Measurements from ENCODE around the gene CASTOR2.
"Not testable (repeated sequence)": the region's sequence is repeated elsewhere in the genome, so short reads cannot be mapped to it uniquely, and the experiment has no call there.

CASTOR2 gene

DNA sequence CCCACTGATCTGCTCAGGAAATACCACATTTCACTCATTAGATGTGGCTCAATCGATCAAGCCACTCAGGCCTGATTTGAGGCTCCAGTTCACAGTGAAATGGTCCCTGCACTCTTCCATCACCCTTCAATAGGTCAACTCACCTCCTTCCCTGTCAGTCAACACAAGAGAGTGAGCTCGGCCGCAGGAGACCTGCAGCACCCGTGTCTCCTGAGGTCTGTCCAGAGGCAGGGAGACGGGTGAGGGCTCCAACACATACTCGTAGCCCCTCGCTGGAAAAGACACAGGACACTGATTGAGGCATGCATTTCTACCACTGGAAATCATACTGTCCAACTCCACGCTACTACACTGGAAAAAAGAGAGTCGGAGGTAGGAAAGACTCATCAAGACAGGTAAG lies 102.0 kb downstream of the CASTOR2 start:
- Histone ChIP-seq H3K9me3 (ENCODE audit: control insufficient read depth, low read length) (no peaks in the 10 kb centered on the region), H3K27me3 (ENCODE audit: control insufficient read depth, insufficient read depth, low read length) (no peaks in the 10 kb centered on the region), H3K36me3 (ENCODE audit: control insufficient read depth, insufficient read depth, low read length) (peaks cover 7% of the 10 kb centered on the region), H3K9ac (ENCODE audit: low read length) (no peak overlapping the region), H3K4me1 (ENCODE audit: control insufficient read depth, insufficient read depth, low read length) (no peaks in the 10 kb centered on the region), H3K4me3 (ENCODE audit: low read length) (no peak overlapping the region)

DNA sequence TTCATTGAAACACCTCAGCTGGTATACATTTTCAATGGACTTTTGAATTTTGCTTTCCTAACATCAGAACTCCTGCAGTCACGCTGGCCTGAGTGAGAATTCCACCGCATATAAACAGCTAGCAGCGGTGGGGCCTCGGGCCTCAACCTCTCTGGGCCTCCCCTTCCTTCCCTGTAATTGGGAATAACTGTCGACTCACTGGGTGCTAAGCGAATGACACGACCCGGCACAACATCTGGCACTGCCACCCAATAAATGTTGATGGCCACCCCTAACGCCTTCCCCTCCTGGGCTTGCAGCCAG lies 108.4 kb downstream of the CASTOR2 start:
- H3K27me3 ChIP-seq (ENCODE audit: control insufficient read depth, insufficient read depth, low read length): no peaks in the 10 kb centered on the region
- H3K4me1 ChIP-seq (ENCODE audit: control insufficient read depth, insufficient read depth, low read length): peaks cover 7% of the 10 kb centered on the region
- H3K9ac ChIP-seq (ENCODE audit: low read length): peak overlapping the region; percentile 89
- H3K4me3 ChIP-seq (ENCODE audit: low read length): peak overlapping the region; percentile 82
- no peaks in the 10 kb centered on the region for H3K9me3 ChIP-seq (ENCODE audit: control insufficient read depth, low read length)
- H3K36me3 ChIP-seq (ENCODE audit: control insufficient read depth, insufficient read depth, low read length): no peaks in the 10 kb centered on the region

DNA sequence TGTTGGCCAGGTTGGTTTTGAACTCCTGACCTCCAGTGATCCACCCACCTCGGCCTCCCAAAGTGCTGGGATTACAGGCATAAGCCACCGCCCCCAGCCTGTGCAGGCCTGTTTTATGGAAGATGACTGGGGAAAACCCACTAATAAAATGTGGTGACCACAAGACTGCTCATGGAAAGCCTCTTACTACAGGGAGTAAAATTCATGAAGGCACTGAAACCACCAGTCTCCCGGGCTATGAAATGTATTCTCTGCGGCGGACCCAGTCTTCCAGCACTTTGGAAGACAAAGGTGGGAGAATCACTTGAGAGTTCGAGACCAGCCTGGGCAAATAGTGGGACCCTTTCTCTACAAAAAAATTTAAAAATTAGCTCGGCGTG lies 109.7 kb downstream of the CASTOR2 start:
- Histone ChIP-seq H3K4me3 (ENCODE audit: low read length) (peak overlapping the region; percentile 46), H3K9ac (ENCODE audit: low read length) (peak overlapping the region; percentile 67)
- not testable (repeated sequence) for H3K27me3 ChIP-seq (ENCODE audit: control insufficient read depth, insufficient read depth, low read length); H3K36me3 ChIP-seq (ENCODE audit: control insufficient read depth, insufficient read depth, low read length); H3K4me1 ChIP-seq (ENCODE audit: control insufficient read depth, insufficient read depth, low read length); H3K9me3 ChIP-seq (ENCODE audit: control insufficient read depth, low read length)
